ENCODE data around the gene MED25.

MED25 gene

GRCh38 chr19:49858088-49858985 is 40.2 kb downstream of the MED25 start:
- no peak for DNase-seq (ENCODE audit: low spot score)

GRCh38 chr19:49859682-49860335 is 41.7 kb downstream of the MED25 start:
- DNase-seq (ENCODE audit: low spot score): no peak

- no peak for DNase-seq (ENCODE audit: low spot score)
Measured at GRCh38 chr19:49860336-49861102, 42.4 kb downstream of the MED25 start.

GRCh38 chr19:49861107-49861506 is 43.0 kb downstream of the MED25 start:
- peak; percentile 36 for DNase-seq (ENCODE audit: low spot score)

- peak; percentile 49 for DNase-seq (ENCODE audit: low spot score)
Measured at GRCh38 chr19:49861541-49862378, 43.7 kb downstream of the MED25 start.

- no peak for DNase-seq (ENCODE audit: low spot score)
Measured at GRCh38 chr19:49862391-49863253, 44.5 kb downstream of the MED25 start.

- no peak for DNase-seq (ENCODE audit: low spot score)
Measured at GRCh38 chr19:49863254-49863934, 45.3 kb downstream of the MED25 start.

GRCh38 chr19:49863935-49864320 is 45.8 kb downstream of the MED25 start:
- no peak for DNase-seq (ENCODE audit: low spot score)

GRCh38 chr19:49864890-49865289 is 46.8 kb downstream of the MED25 start:
- no peak for DNase-seq (ENCODE audit: low spot score)

GRCh38 chr19:49866933-49867782 is 49.1 kb downstream of the MED25 start, which contains the start of gene PNKP:
PNKP (minus strand) TSS chr19:49867576; CDS start chr19:49867204, 372 bp downstream.
- peak; percentile 91 for DNase-seq (ENCODE audit: low spot score)

- no peak for DNase-seq (ENCODE audit: low spot score)
Measured at GRCh38 chr19:49869009-49869483, 51.0 kb downstream of the MED25 start.

GRCh38 chr19:49869484-49870308 is 51.6 kb downstream of the MED25 start:
- peak; percentile 100 for DNase-seq (ENCODE audit: low spot score)

- DNase-seq (ENCODE audit: low spot score): no peak
Measured at GRCh38 chr19:49870309-49870901, 52.3 kb downstream of the MED25 start.

GRCh38 chr19:49871349-49871985 is 53.4 kb downstream of the MED25 start:
- DNase-seq (ENCODE audit: low spot score): no peak

GRCh38 chr19:49872245-49873128 is 54.4 kb downstream of the MED25 start:
- no peak for DNase-seq (ENCODE audit: low spot score)

GRCh38 chr19:49873129-49873521 is 55.0 kb downstream of the MED25 start:
- DNase-seq (ENCODE audit: low spot score): no peak
